Activated CD8-positive, alpha-beta T cell treated with anti-CD3 and anti-CD28 coated beads for 36 hours (primary cell): Measurements from ENCODE around the gene PHKB. TPM values are rescaled to one million over a fixed set of nuclear protein-coding genes. Genes with fewer than 3 reads are reported as not detected.
"Not testable (repeated sequence)": the region's sequence is repeated elsewhere in the genome, so short reads cannot be mapped to it uniquely, and the experiment has no call there.

Experiments used
- ATAC-seq: fragments of 200-7000 bp; cut with Tn5 transposase; one replicate; pipeline ENCODE4 v1.10.0; 2021; ENCODE audit warnings: mild to moderate bottlenecking, moderate library complexity
- CTCF ChIA-PET: fragments of 350-600 bp; sonication (Branson Sonifier 250); formaldehyde crosslinking; loops from one replicate; lab custom pipeline; 2021; ENCODE audit warnings: antibody characterized with exemption; lab: Charles Lee
- POLR2A ChIA-PET: fragments of 350-600 bp; sonication (Branson Sonifier 250); formaldehyde crosslinking; loops from one replicate; lab custom pipeline; 2021; ENCODE audit warnings: antibody characterized with exemption; lab: Charles Lee
- DNase-seq: peaks from one replicate; pipeline ENCODE4 v3.0.0-alpha.2; 2020
- H3K27ac Mint-ChIP-seq: one replicate; pipeline ENCODE4 v1.8.0; 2021; ENCODE audit warnings: mild to moderate bottlenecking, mixed read lengths
- H3K27me3 Mint-ChIP-seq: one replicate; pipeline ENCODE4 v1.8.0; 2021; ENCODE audit warnings: mixed read lengths
- H3K36me3 Mint-ChIP-seq: one replicate; pipeline ENCODE4 v1.8.0; 2021; ENCODE audit warnings: low read depth, mixed read lengths
- H3K4me1 Mint-ChIP-seq: one replicate; pipeline ENCODE4 v1.8.0; 2021; ENCODE audit warnings: low read depth, mixed read lengths
- H3K4me3 Mint-ChIP-seq: one replicate; pipeline ENCODE4 v1.8.0; 2021; ENCODE audit warnings: mild to moderate bottlenecking, moderate library complexity, mixed read lengths
- H3K9me3 Mint-ChIP-seq: one replicate; pipeline ENCODE4 v1.8.0; 2021; ENCODE audit warnings: mixed read lengths
- CTCF ChIP-seq: fragments of 200-600 bp; IDR thresholded peaks from one replicate; pipeline ENCODE4 v1.8.0; 2022; ENCODE audit warnings: antibody characterized with exemption, mild to moderate bottlenecking
- intact Hi-C: fragments of 100-400 bp; cut with micrococcal nuclease; formaldehyde crosslinking; loops from one replicate; pipeline ENCODE4 v1.10.0; 2022
- total RNA-seq, 2 experiments: library from RNA; stranded (reverse); gene quantifications; one replicate each; pipeline ENCODE4 v1.2.3, GENCODE V29; 2021

The PHKB gene
- total RNA-seq, 2 experiments from 2014 or later = 20.2 to 23.1 TPM

GRCh38 chr16:47676635-47677177, 215.6 kb downstream of the PHKB start:
- ChIA-PET POLR2A (no interaction called here), CTCF (no interaction called here)
- DNase-seq = no peak
- intact Hi-C loops = no loop called here
- H3K9me3 Mint-ChIP-seq = peaks cover 6% of the 10 kb centered on the region
- ATAC-seq = no peak
- H3K27ac Mint-ChIP-seq = no peak overlapping the region
- H3K36me3 Mint-ChIP-seq = peaks cover 53% of the 10 kb centered on the region
- no peaks in the 10 kb centered on the region for H3K4me1 Mint-ChIP-seq
- H3K4me3 Mint-ChIP-seq = no peak overlapping the region
- no peak for TF ChIP-seq CTCF
- no peaks in the 10 kb centered on the region for H3K27me3 Mint-ChIP-seq

GRCh38 chr16:47681571-47681970, 220.4 kb downstream of the PHKB start:
- H3K27me3 Mint-ChIP-seq, H3K4me3 Mint-ChIP-seq, CTCF ChIA-PET, H3K4me1 Mint-ChIP-seq, H3K9me3 Mint-ChIP-seq, intact Hi-C loops, POLR2A ChIA-PET, DNase-seq, H3K27ac Mint-ChIP-seq, ATAC-seq: not testable (repeated sequence)
- H3K36me3 Mint-ChIP-seq = peaks cover 48% of the 10 kb centered on the region

- Mint-ChIP-seq H3K27me3 (no peaks in the 10 kb centered on the region), H3K4me1 (no peaks in the 10 kb centered on the region), H3K27ac (no peak overlapping the region), H3K4me3 (no peak overlapping the region), H3K36me3 (peaks cover 25% of the 10 kb centered on the region), H3K9me3 (no peaks in the 10 kb centered on the region)
- no peak for TF ChIP-seq CTCF
- ChIA-PET CTCF (no interaction called here), POLR2A (no interaction called here)
- DNase-seq (no peak), ATAC-seq (no peak)
- intact Hi-C loops = no loop called here
Observed at GRCh38 chr16:47687694-47688093, 226.6 kb downstream of the PHKB start.

- DNase-seq (no peak), ATAC-seq (no peak)
- intact Hi-C loops = no loop called here
- Mint-ChIP-seq H3K4me3 (no peak overlapping the region), H3K9me3 (no peaks in the 10 kb centered on the region), H3K36me3 (peaks cover 45% of the 10 kb centered on the region), H3K4me1 (peaks cover 2% of the 10 kb centered on the region), H3K27me3 (no peaks in the 10 kb centered on the region), H3K27ac (no peak overlapping the region)
- no peak for TF ChIP-seq CTCF
- ChIA-PET CTCF (no interaction called here), POLR2A (no interaction called here)
Observed at GRCh38 chr16:47693226-47693625, 232.1 kb downstream of the PHKB start.

GRCh38 chr16:47694543-47694942, 233.4 kb downstream of the PHKB start:
- ChIA-PET POLR2A (no interaction called here), CTCF (no interaction called here)
- H3K36me3 Mint-ChIP-seq = peaks cover 56% of the 10 kb centered on the region
- DNase-seq (no peak), ATAC-seq (no peak)
- peaks cover 2% of the 10 kb centered on the region for H3K4me1 Mint-ChIP-seq
- H3K27ac Mint-ChIP-seq = no peak overlapping the region
- intact Hi-C loops = no loop called here
- H3K27me3 Mint-ChIP-seq = no peaks in the 10 kb centered on the region
- no peak for TF ChIP-seq CTCF
- H3K9me3 Mint-ChIP-seq = peaks cover 5% of the 10 kb centered on the region
- no peak overlapping the region for H3K4me3 Mint-ChIP-seq

- H3K36me3 Mint-ChIP-seq = peaks cover 52% of the 10 kb centered on the region
- TF ChIP-seq CTCF = no peak
- H3K4me3 Mint-ChIP-seq = no peak overlapping the region
- peaks cover 8% of the 10 kb centered on the region for H3K9me3 Mint-ChIP-seq
- ChIA-PET POLR2A (no interaction called here), CTCF (no interaction called here)
- intact Hi-C loops = no loop called here
- no peak overlapping the region for H3K27ac Mint-ChIP-seq
- H3K4me1 Mint-ChIP-seq = peaks cover 2% of the 10 kb centered on the region
- no peaks in the 10 kb centered on the region for H3K27me3 Mint-ChIP-seq
- DNase-seq = no peak
- no peak for ATAC-seq
Observed at GRCh38 chr16:47695756-47696155, 234.6 kb downstream of the PHKB start.
